ENCODE measurements around the gene TDRD10.

DNA sequence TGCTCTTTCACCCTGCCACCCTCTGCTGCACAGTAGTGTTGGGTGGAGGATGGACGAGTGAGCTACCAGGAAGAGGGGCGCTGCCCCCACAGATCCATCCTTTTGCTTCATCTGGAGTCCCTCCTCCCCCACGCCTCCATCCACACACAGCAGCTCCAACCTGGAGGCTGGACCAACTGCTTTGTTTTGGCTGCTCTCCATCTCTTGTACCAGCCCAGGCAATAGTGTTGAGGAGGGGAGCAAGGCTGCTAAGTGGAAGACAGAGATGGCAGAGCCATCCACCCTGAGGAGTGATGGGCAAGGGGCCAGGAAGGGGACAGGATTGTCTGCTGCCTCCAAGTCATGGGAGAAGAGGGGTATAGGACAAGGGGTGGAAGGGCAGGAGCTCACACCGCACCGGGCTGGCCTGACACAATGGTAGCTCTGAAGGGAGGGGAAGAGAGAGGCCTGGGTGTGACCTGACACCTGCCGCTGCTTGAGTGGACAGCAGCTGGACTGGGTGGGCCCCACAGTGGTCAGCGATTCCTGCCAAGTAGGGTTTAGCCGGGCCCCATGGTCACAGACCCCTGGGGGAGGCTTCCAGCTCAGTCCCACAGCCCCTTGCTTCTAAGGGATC is 74.0 kb downstream of the TDRD10 start:
- TF ChIP-seq CTCF (conservative IDR thresholded peaks at IDR 0.05; ENCODE audit: low read depth, low read length) (no peak), EZH2 (IDR thresholded peaks at IDR 0.05; ENCODE audit: borderline replicate concordance, low read depth, low read length, poor library complexity, severe bottlenecking) (no peak)

All from A673 (cell line).